Measurements from ENCODE around the gene CEP70.

The CEP70 gene

GRCh38 chr3:138452436-138452835 lies 141.6 kb downstream of the CEP70 start:
- Histone ChIP-seq H3K27me3 (replicated peaks; ENCODE audit: control insufficient read depth, insufficient read depth, low read length) (peaks cover 1% of the 10 kb centered on the region), H3K4me3 (replicated peaks; ENCODE audit: low read depth, low read length) (no peak overlapping the region), H3K36me3 (ENCODE audit: control insufficient read depth, insufficient read depth, low read length) (no peaks in the 10 kb centered on the region)
- no peak for TF ChIP-seq CTCF (IDR thresholded peaks at IDR 0.05; ENCODE audit: insufficient read depth, low read length, poor library complexity, severe bottlenecking)
- DNase-seq (ENCODE audit: extremely low read depth, insufficient read length) = no peak

- Histone ChIP-seq H3K27me3 (replicated peaks; ENCODE audit: control insufficient read depth, insufficient read depth, low read length) (peaks cover 1% of the 10 kb centered on the region), H3K36me3 (ENCODE audit: control insufficient read depth, insufficient read depth, low read length) (no peaks in the 10 kb centered on the region), H3K4me3 (replicated peaks; ENCODE audit: low read depth, low read length) (no peak overlapping the region)
- no peak for TF ChIP-seq CTCF (IDR thresholded peaks at IDR 0.05; ENCODE audit: insufficient read depth, low read length, poor library complexity, severe bottlenecking)
- DNase-seq (ENCODE audit: extremely low read depth, insufficient read length) = no peak
These were observed 142.4 kb downstream of the CEP70 start for GRCh38 chr3:138451595-138452162.

- Histone ChIP-seq H3K27me3 (replicated peaks; ENCODE audit: control insufficient read depth, insufficient read depth, low read length) (peaks cover 1% of the 10 kb centered on the region), H3K36me3 (ENCODE audit: control insufficient read depth, insufficient read depth, low read length) (no peaks in the 10 kb centered on the region), H3K4me3 (replicated peaks; ENCODE audit: low read depth, low read length) (no peak overlapping the region)
- no peak for TF ChIP-seq CTCF (IDR thresholded peaks at IDR 0.05; ENCODE audit: insufficient read depth, low read length, poor library complexity, severe bottlenecking)
- no peak for DNase-seq (ENCODE audit: extremely low read depth, insufficient read length)
These were observed 143.2 kb downstream of the CEP70 start for GRCh38 chr3:138450704-138451424.

DNA sequence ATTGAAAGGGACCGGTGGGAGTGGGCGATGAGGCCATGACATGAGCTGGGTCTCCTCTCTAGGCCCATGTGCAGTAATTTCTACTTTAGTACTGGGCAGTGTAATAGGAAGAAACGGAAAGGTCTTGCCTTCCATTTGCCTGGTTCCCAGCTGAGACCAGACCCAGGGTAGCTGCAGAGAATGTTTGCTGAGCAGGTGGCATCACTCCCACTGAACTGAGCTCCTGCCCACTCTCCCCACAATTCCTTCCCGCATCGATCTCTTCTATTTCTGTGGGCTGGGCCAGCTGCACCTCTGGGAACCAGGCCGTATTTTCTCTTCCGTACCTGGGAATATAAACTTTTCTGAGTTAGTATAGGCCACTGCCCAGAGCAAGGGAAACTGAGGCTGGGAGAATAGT lies 143.9 kb downstream of the CEP70 start:
- DNase-seq (ENCODE audit: extremely low read depth, insufficient read length) = no peak
- no peak for TF ChIP-seq CTCF (IDR thresholded peaks at IDR 0.05; ENCODE audit: insufficient read depth, low read length, poor library complexity, severe bottlenecking)
- H3K27me3 ChIP-seq (replicated peaks; ENCODE audit: control insufficient read depth, insufficient read depth, low read length) = peaks cover 1% of the 10 kb centered on the region

GRCh38 chr3:138449490-138449889 lies 144.6 kb downstream of the CEP70 start:
- Histone ChIP-seq H3K27me3 (replicated peaks; ENCODE audit: control insufficient read depth, insufficient read depth, low read length) (peaks cover 1% of the 10 kb centered on the region), H3K36me3 (ENCODE audit: control insufficient read depth, insufficient read depth, low read length) (no peaks in the 10 kb centered on the region), H3K4me3 (replicated peaks; ENCODE audit: low read depth, low read length) (no peak overlapping the region)
- TF ChIP-seq CTCF (IDR thresholded peaks at IDR 0.05; ENCODE audit: insufficient read depth, low read length, poor library complexity, severe bottlenecking) = no peak
- DNase-seq (ENCODE audit: extremely low read depth, insufficient read length) = no peak

More for the DNA sequence above, 143.9 kb downstream of the CEP70 start:
- H3K36me3 ChIP-seq (ENCODE audit: control insufficient read depth, insufficient read depth, low read length) = no peaks in the 10 kb centered on the region
- H3K4me3 ChIP-seq (replicated peaks; ENCODE audit: low read depth, low read length) = no peak overlapping the region
